A549 treated with dexamethasone at 1 μM for 4 hours (cell line): ENCODE data around the gene ERICH2. TPM values are rescaled to one million over a fixed set of nuclear protein-coding genes. Genes with fewer than 3 reads are reported as not detected.

Source experiments
- total RNA-seq: library from RNA; stranded (reverse); fragments of 200-300 nt; extraction: Qiagen RNA extraction; gene quantifications from 5 replicates; pipeline ENCODE4 v1.2.3, GENCODE V29; 2022

The ERICH2 gene
- not detected in 5 replicates for total RNA-seq

GRCh38 chr2:170770008-170770605, at the start of gene ERICH2:
ERICH2 (plus strand) TSS chr2:170770378; CDS start chr2:170770682, 304 bp downstream.

GRCh38 chr2:170816504-170817092, 46.4 kb downstream of the ERICH2 start, which contains the start of gene GAD1:
GAD1 (plus strand) TSS chr2:170816887; CDS start chr2:170818592, 1,705 bp downstream.

Other genes with a start within 250 kb of the ERICH2 start
- gene SP5, start 55.0 kb upstream of the ERICH2 start, total RNA-seq = not detected in 5 replicates
- 0.13 to 0.47 TPM (median 0.32 TPM) in 5 replicates for gene GAD1, start 46.5 kb downstream of the ERICH2 start, total RNA-seq
- gene GORASP2, start 158.9 kb downstream of the ERICH2 start, total RNA-seq = 102 to 113 TPM (median 104 TPM) in 5 replicates